HG03108 (cell line): ENCODE measurements around the gene TEX264.
"Not testable (repeated sequence)": the region's sequence is repeated elsewhere in the genome, so short reads cannot be mapped to it uniquely, and the experiment has no call there.

Experiments used
- ATAC-seq: cut with Tn5 transposase; IDR thresholded peaks from one replicate; pipeline ENCODE4 v1.9.1; 2021; ENCODE audit warnings: moderate library complexity; ENCODE audit not compliant: unreplicated experiment

The TEX264 gene

GRCh38 chr3:51670823-51671733, at the start of gene TEX264:
Gene TEX264, plus strand, starts transcription at chr3:51671252. Its CDS starts 3,053 bp downstream, at chr3:51674305.
- ATAC-seq = peak; percentile 69

GRCh38 chr3:51622413-51622812, 48.6 kb upstream of the TEX264 start:
- no peak for ATAC-seq

- no peak for ATAC-seq
Measured at GRCh38 chr3:51622868-51623267, 48.2 kb upstream of the TEX264 start.

GRCh38 chr3:51630513-51630912, 40.5 kb upstream of the TEX264 start:
- ATAC-seq = no peak

- ATAC-seq = no peak
Measured at GRCh38 chr3:51637144-51637940, 33.7 kb upstream of the TEX264 start.

GRCh38 chr3:51637941-51638471, 33.0 kb upstream of the TEX264 start:
- peak; percentile 64 for ATAC-seq

GRCh38 chr3:51642462-51642861, 28.6 kb upstream of the TEX264 start:
- ATAC-seq = no peak

GRCh38 chr3:51646091-51646490, 25.0 kb upstream of the TEX264 start:
- no peak for ATAC-seq

- ATAC-seq = not testable (repeated sequence)
Measured at GRCh38 chr3:51652103-51652502, 18.9 kb upstream of the TEX264 start.

GRCh38 chr3:51653409-51653808, 17.6 kb upstream of the TEX264 start:
- ATAC-seq = not testable (repeated sequence)

- ATAC-seq = no peak
Measured at GRCh38 chr3:51657234-51657633, 13.8 kb upstream of the TEX264 start.

- no peak for ATAC-seq
Measured at GRCh38 chr3:51659942-51660341, 11.1 kb upstream of the TEX264 start.

GRCh38 chr3:51662456-51662855, 8.6 kb upstream of the TEX264 start:
- ATAC-seq = no peak

- ATAC-seq = no peak
Measured at GRCh38 chr3:51668756-51669155, 2.3 kb upstream of the TEX264 start.

GRCh38 chr3:51669241-51670052, 1.6 kb upstream of the TEX264 start:
- ATAC-seq = no peak

- ATAC-seq = no peak
Measured at GRCh38 chr3:51670053-51670822, 814 bp upstream of the TEX264 start.

GRCh38 chr3:51671734-51672475, 853 bp downstream of the TEX264 start:
- peak; percentile 41 for ATAC-seq

- no peak for ATAC-seq
Measured at GRCh38 chr3:51673181-51673801, 2.2 kb downstream of the TEX264 start.
